BE2C (cell line): ENCODE measurements around the gene SNX3.
A peak's percentile ranks its signal among the peaks of the same experiment; 100 is the strongest.

Experiments used
- DNase-seq: peaks from one replicate; pipeline ENCODE4 v3.0.0-alpha.2; 2020
- H3K27me3 ChIP-seq: fragments of 250-450 bp; sonication (Bioruptor Pico); 2 replicates; pipeline ENCODE4 v1.5.1; 2020; ENCODE audit warnings: mild to moderate bottlenecking
- H3K36me3 ChIP-seq: fragments of 250-450 bp; sonication (Bioruptor Pico); 2 replicates; pipeline ENCODE4 v1.5.1; 2020; ENCODE audit warnings: mild to moderate bottlenecking
- H3K4me1 ChIP-seq: fragments of 250-450 bp; sonication (Bioruptor Pico); 2 replicates; pipeline ENCODE4 v1.5.1; 2020
- H3K4me3 ChIP-seq: 2 replicates; pipeline ENCODE4 v1.5.1; 2011; ENCODE audit warnings: low read depth, low read length
- H3K9me3 ChIP-seq: fragments of 250-450 bp; sonication (Bioruptor Pico); 2 replicates; pipeline ENCODE4 v1.5.1; 2020
- TF ChIP-seq, protein P1 (sequence below): IDR thresholded peaks from 2 replicates; pipeline ENCODE4 v1.5.1; 2012; ENCODE audit warnings: mild to moderate bottlenecking, low read depth, low read length

SNX3 gene

DNA sequence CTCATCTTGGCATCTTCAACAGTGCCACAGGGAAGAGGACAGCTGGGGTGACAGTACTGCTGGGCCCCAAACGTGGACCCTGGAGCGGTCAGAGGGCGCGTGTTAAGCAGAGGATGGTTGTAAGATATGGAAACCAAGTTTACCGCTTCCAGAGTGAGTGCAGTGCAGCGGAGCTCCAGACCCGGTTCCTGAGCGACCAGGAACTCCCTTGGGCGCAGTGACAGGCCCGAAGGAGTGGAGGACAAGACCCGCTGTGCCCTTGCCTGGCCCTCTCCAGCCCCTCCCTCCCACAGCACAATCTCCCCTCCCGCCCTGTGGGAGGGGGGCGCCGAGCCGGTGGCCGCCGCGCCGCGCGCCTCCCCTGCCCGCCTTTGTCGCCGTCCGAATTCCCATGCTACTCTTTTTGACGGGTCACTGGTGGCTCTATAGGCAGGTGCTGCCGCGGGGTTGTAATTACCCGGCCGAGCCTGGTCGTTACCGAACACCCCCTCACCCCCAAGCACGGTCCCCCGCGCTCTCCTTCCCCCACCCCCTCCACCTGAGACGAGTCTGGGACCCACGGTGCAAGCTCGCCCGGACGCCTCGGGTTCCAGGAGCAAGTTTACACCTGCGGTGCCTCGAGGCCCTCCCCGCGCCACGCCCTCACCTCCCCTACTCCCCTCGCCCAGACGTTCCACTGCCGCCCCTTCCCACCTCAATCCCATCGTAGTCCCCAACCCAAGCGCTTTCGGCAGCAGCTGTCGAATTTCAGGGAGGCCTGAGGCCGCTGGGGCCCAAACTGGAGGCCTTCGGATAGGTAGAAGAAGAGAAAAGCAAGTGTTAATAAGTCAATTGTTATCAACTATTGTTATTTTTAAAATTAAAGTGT is 91.1 kb downstream of the SNX3 start:
- Histone ChIP-seq H3K36me3 (no peaks in the 10 kb centered on the region), H3K4me3 (peak overlapping the region; percentile 49), H3K9me3 (no peaks in the 10 kb centered on the region), H3K27me3 (peaks cover 62% of the 10 kb centered on the region), H3K4me1 (no peaks in the 10 kb centered on the region)
- no peak for DNase-seq
- TF ChIP-seq, protein P1, sequence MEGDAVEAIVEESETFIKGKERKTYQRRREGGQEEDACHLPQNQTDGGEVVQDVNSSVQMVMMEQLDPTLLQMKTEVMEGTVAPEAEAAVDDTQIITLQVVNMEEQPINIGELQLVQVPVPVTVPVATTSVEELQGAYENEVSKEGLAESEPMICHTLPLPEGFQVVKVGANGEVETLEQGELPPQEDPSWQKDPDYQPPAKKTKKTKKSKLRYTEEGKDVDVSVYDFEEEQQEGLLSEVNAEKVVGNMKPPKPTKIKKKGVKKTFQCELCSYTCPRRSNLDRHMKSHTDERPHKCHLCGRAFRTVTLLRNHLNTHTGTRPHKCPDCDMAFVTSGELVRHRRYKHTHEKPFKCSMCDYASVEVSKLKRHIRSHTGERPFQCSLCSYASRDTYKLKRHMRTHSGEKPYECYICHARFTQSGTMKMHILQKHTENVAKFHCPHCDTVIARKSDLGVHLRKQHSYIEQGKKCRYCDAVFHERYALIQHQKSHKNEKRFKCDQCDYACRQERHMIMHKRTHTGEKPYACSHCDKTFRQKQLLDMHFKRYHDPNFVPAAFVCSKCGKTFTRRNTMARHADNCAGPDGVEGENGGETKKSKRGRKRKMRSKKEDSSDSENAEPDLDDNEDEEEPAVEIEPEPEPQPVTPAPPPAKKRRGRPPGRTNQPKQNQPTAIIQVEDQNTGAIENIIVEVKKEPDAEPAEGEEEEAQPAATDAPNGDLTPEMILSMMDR, result no peak

DNA sequence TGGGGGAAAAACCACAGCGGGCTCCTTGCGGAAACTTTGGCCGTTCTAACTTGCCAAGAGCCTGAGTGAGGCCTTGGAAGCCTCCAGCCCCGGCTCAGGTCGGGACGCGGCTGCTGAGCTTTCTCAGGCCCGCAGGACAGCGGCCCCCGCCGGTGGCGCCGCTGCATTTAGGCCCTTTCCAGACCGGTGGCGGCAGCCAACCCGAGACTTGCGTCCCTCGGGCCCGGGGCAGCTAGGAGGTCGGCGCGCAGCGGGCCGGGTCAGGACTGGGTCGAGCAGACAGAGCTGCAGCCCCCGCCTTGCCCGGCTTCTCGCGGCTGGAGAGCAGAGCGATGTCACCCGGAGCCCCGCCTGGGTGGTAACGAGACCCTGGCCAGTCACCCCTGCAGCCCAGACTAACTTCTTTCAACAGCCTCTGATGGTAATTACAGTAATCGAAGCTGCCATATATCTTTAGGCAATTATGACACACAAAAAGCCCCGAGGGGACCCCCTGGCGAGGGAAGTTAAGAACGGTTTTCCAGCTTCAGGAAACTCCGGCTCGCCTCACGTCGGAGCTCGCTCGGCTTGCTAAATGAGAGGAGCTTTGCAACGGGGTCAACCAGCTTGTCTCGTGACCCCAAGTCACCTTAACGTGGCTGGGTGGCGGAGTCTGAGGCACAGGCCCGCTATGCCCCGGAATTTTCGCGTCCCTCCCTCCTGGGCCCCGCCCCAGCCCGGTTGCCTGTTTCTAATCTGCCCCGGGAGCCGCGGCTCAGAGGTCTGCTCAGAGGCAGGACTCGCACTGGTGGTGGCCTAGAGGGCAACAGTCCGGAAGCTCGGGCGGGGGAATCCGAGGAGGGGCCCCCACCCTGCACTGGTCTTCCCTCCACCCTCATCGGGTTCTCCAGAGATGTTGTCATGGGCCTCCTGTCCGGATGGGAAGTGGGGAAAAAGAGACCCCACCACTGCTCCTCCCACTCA is 92.1 kb downstream of the SNX3 start:
- Histone ChIP-seq H3K36me3 (no peaks in the 10 kb centered on the region), H3K27me3 (peaks cover 71% of the 10 kb centered on the region), H3K4me3 (peak overlapping the region; percentile 49), H3K9me3 (no peaks in the 10 kb centered on the region), H3K4me1 (no peaks in the 10 kb centered on the region; the same call in 1 of the 2 replicates)
- TF ChIP-seq, protein P1, result peak; percentile 42
- peak; percentile 61 for DNase-seq

DNA sequence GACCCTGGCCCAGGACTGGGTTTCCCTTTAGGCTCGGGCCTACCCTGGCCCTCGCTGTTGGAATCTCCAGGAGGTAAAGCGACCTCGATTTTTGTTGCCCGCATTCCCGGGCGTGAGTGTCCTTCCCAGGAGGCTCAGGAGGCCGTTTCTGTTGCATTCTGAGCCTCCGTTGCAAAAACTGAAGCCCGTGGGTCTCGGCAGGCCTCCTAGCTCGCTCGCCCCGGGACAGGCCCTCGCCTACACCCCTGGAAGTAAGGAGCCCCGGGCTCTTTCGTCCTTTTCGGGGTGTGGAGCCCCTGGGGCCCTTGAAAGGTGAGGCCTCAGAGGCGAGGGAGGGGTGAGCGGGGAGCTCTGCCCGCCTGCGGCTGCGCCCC is 92.8 kb downstream of the SNX3 start:
- Histone ChIP-seq H3K4me1 (no peaks in the 10 kb centered on the region; the same call in 1 of the 2 replicates), H3K27me3 (peaks cover 78% of the 10 kb centered on the region), H3K4me3 (no peak overlapping the region), H3K36me3 (no peaks in the 10 kb centered on the region), H3K9me3 (no peaks in the 10 kb centered on the region)
- TF ChIP-seq, protein P1, result no peak
- DNase-seq, result no peak

DNA sequence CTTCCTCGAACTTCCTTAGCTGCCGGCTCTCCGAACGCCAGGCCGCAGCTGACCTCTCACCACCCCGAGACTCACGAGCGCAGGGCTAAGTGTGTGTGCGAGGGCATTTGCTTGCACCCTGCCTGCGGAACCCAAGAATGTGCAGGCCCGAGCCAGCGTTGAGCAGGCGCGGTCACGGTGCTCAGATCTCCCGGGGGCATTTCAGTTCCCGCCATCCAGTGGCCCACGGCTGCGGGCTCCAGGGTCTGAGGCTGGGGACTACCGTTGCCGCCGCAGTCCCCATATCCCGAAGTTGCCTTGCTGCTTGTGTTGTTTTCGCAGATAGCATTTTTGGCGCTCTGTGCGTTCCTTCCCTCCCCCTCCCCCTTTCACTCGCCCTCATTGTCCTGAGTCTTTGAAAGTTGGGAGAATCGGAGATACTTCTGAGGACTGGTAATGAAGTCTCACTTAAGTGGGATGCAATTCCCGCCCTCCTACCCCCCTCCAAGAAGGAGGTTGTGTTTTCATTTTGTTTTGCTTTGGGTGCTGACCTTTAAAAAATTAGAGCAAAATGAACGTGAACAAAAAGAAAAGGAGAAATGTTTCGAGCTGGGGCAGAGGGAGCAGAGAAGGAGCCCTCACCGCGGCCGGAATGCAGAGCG is 93.3 kb downstream of the SNX3 start:
- H3K27me3 ChIP-seq, result peaks cover 84% of the 10 kb centered on the region
- TF ChIP-seq, protein P1, result no peak
- H3K36me3 ChIP-seq, result no peaks in the 10 kb centered on the region
- DNase-seq, result no peak
- no peaks in the 10 kb centered on the region for H3K9me3 ChIP-seq
- no peak overlapping the region for H3K4me3 ChIP-seq
- H3K4me1 ChIP-seq, result no peaks in the 10 kb centered on the region; the same call in 1 of the 2 replicates

DNA sequence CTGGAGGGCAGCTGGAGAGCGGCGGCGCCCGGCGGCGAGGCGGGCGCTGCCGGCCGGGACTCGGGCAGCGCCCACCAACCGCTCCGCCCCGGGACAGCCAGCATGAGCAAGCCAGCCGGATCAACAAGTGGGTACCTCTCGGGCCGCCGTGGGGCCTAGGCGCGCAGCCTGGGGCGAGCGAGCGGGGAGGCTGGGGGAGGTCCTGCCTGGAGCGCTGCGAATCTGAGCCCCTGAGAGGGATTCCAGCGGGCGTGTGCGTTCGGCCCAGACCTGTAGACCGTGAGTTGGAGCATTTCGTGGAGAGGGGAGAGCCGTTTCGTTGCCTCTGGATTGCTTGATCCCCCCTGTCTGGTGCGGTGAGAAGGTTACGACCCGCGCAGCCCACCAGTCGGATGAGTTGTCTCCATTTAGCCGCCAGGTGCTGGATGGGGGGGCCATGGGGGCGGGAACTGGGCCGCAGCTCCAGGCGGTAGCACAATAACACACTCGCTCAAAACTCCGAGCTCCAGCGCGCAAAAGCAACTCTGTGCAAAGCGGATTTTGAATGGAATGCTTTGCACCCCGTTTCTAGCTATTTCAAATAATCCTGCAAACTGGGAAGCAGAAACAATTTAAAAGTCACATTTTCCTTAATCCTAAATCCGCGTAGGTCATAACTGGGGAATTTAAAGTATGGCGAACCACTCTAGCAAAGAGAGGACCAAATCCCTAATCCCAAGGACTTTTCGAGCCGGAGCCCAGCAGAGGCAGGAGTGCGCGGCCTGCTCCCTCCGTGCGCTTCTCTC is 94.0 kb downstream of the SNX3 start:
- peaks cover 91% of the 10 kb centered on the region for H3K27me3 ChIP-seq
- no peaks in the 10 kb centered on the region; the same call in 1 of the 2 replicates for H3K4me1 ChIP-seq
- no peak for DNase-seq
- TF ChIP-seq, protein P1, result no peak
- no peak overlapping the region for H3K4me3 ChIP-seq
- H3K9me3 ChIP-seq, result no peaks in the 10 kb centered on the region
- no peaks in the 10 kb centered on the region for H3K36me3 ChIP-seq
